ENCODE measurements around the gene TANK.

DNA sequence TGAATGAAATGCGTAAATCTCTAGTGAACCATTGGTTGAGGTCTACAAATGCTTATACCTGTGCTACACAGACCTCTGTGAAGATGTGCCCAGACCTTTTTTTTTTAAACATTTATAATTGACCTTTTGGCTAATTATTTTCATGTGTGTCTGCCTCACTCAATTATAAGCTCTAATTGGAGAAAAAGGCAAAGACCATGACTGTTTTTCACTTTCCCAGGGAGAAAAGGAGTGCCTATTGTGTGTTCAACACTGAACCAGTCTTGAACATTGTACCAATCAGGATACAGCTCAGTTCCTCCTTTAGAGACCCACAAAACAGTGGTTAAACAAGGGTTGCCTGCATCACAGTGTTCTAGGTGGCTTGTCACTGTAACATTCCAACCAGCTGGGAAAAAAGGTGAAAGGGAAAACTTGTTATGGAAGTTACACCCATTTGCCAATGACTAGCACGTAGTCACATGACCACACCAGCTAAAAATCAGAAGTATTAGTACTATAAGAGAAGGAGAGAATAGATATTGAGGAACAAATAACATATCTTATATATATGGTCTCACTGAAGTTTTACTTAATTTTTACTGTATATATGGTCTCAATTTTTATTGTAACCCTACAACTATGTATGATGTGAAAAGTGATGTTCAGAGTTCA is 13.4 kb downstream of the TANK start:
- TF ChIP-seq, protein P1, sequence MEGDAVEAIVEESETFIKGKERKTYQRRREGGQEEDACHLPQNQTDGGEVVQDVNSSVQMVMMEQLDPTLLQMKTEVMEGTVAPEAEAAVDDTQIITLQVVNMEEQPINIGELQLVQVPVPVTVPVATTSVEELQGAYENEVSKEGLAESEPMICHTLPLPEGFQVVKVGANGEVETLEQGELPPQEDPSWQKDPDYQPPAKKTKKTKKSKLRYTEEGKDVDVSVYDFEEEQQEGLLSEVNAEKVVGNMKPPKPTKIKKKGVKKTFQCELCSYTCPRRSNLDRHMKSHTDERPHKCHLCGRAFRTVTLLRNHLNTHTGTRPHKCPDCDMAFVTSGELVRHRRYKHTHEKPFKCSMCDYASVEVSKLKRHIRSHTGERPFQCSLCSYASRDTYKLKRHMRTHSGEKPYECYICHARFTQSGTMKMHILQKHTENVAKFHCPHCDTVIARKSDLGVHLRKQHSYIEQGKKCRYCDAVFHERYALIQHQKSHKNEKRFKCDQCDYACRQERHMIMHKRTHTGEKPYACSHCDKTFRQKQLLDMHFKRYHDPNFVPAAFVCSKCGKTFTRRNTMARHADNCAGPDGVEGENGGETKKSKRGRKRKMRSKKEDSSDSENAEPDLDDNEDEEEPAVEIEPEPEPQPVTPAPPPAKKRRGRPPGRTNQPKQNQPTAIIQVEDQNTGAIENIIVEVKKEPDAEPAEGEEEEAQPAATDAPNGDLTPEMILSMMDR (IDR thresholded peaks at IDR 0.05; ENCODE audit: low read depth, low read length, missing input control), result no peak
- TF ChIP-seq, protein P2, sequence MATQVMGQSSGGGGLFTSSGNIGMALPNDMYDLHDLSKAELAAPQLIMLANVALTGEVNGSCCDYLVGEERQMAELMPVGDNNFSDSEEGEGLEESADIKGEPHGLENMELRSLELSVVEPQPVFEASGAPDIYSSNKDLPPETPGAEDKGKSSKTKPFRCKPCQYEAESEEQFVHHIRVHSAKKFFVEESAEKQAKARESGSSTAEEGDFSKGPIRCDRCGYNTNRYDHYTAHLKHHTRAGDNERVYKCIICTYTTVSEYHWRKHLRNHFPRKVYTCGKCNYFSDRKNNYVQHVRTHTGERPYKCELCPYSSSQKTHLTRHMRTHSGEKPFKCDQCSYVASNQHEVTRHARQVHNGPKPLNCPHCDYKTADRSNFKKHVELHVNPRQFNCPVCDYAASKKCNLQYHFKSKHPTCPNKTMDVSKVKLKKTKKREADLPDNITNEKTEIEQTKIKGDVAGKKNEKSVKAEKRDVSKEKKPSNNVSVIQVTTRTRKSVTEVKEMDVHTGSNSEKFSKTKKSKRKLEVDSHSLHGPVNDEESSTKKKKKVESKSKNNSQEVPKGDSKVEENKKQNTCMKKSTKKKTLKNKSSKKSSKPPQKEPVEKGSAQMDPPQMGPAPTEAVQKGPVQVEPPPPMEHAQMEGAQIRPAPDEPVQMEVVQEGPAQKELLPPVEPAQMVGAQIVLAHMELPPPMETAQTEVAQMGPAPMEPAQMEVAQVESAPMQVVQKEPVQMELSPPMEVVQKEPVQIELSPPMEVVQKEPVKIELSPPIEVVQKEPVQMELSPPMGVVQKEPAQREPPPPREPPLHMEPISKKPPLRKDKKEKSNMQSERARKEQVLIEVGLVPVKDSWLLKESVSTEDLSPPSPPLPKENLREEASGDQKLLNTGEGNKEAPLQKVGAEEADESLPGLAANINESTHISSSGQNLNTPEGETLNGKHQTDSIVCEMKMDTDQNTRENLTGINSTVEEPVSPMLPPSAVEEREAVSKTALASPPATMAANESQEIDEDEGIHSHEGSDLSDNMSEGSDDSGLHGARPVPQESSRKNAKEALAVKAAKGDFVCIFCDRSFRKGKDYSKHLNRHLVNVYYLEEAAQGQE (IDR thresholded peaks at IDR 0.05), result no peak
- TF ChIP-seq HNF4G (IDR thresholded peaks at IDR 0.05) (no peak), RAD21 (IDR thresholded peaks at IDR 0.05) (no peak), JUND (IDR thresholded peaks at IDR 0.05) (no peak), EGR1 (IDR thresholded peaks at IDR 0.05; ENCODE audit: low read depth in 2 of 2) (no peak)
- TF ChIP-seq, protein P3, sequence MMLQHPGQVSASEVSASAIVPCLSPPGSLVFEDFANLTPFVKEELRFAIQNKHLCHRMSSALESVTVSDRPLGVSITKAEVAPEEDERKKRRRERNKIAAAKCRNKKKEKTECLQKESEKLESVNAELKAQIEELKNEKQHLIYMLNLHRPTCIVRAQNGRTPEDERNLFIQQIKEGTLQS (IDR thresholded peaks at IDR 0.05), result no peak
